Activated CD4-positive, alpha-beta T cell treated with anti-CD3 and anti-CD28 coated beads for 36 hours (primary cell): ENCODE results near the gene HDGFL2. TPM values are rescaled to one million over a fixed set of nuclear protein-coding genes. Genes with fewer than 3 reads are reported as not detected.

ENCODE experiments used
- ATAC-seq: fragments of 200-7000 bp; cut with Tn5 transposase; one replicate; pipeline ENCODE4 v1.10.0; 2021; ENCODE audit warnings: mild to moderate bottlenecking, moderate library complexity
- CTCF ChIA-PET: fragments of 350-600 bp; sonication (Branson Sonifier 250); formaldehyde crosslinking; loops from one replicate; lab custom pipeline; 2021; ENCODE audit warnings: antibody characterized with exemption; lab: Charles Lee
- POLR2A ChIA-PET: fragments of 350-600 bp; sonication (Branson Sonifier 250); formaldehyde crosslinking; loops from one replicate; lab custom pipeline; 2021; ENCODE audit warnings: antibody characterized with exemption, inconsistent platforms; lab: Charles Lee
- DNase-seq: peaks from one replicate; pipeline ENCODE4 v3.0.0-alpha.2; 2020
- H3K27ac Mint-ChIP-seq: one replicate; pipeline ENCODE4 v1.8.0; 2021; ENCODE audit warnings: mixed read lengths
- H3K27me3 Mint-ChIP-seq: one replicate; pipeline ENCODE4 v1.8.0; 2021; ENCODE audit warnings: mixed read lengths
- H3K36me3 Mint-ChIP-seq: one replicate; pipeline ENCODE4 v1.8.0; 2021; ENCODE audit warnings: low read depth, mixed read lengths
- H3K4me1 Mint-ChIP-seq: one replicate; pipeline ENCODE4 v1.8.0; 2021; ENCODE audit warnings: mixed read lengths
- H3K4me3 Mint-ChIP-seq: one replicate; pipeline ENCODE4 v1.8.0; 2021; ENCODE audit warnings: mild to moderate bottlenecking, moderate library complexity, mixed read lengths
- H3K9me3 Mint-ChIP-seq: one replicate; pipeline ENCODE4 v1.8.0; 2021; ENCODE audit warnings: low read depth, mixed read lengths
- intact Hi-C, 2 experiments: fragments of 100-400 bp; cut with DNase I in 1 of 2; cut with micrococcal nuclease in 1 of 2; formaldehyde crosslinking; loops; one replicate each; pipeline versions ENCODE4 v1.14.2 to v1.15.1; 2022 to 2024; cut with DNase I, micrococcal nuclease
- total RNA-seq, 2 experiments: library from RNA; stranded (reverse); gene quantifications; one replicate each; pipeline ENCODE4 v1.2.3, GENCODE V29; 2021

The HDGFL2 gene
- total RNA-seq, 2 experiments from 2014 or later, result 50.5 to 68.1 TPM

DNA sequence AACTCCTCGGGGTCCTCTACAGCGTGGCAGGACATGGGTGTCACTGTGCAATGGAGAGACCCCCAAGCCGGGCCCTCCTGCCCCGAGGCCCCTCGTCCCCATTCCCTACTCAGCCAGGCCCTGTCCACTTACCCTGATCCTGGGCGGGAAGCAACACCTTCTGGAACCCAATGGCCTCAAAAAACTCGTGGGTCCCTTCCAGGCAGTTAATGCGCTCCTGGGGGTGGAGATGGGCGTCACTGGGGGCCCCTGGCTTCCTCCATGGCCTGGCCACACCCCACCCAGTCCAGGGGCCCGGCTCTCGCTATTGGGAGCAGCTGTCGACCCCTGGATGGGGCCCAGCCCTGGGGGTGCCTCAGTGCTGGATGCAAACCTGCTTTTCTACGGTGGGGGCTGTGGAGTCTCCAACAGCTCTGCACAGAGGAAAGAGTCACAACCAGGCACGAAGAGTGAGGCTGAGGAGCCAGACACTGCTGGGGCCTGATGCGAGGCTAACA, 25.3 kb upstream of the HDGFL2 start:
- Mint-ChIP-seq H3K4me1 (no peaks in the 10 kb centered on the region), H3K27ac (no peak overlapping the region)

DNA sequence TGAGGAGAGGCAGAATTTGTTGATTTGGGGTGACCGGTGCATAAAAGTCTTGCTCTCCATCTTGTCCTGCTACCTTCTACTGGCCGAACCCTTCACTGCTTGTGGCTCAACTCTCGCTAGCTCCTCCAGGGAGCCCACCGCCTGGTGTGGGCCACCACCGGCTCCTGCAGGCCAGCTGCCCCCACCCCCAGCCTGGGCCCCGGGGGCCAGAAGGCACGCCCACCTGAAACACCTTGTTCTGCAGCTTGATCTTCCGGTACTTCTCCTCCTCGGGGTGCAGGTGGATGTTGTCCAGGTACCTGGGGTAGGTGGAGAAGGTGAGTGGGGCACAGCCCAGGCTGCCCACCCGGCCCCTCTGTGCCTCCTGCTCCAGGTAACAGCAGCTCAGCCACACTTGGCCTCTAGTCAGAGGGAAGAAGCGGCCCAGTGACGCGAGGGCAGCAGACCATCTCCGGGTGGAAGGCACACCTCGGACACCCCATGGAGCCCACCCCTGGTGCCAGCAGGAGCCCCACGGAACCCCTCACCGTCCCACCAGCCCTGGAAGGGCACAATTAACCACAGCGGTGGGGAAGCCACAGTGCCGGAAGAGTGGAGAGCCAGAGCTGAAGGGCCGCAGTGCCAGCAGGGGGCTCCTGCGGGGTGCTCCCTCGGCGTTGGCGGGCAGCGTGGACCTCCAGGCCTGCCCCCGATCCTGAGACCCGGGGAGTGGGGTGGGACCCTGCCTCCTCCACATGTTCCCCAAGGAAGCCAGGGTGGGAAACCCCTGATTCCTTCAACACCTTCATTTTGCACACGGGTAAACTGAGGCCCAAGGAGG, 24.6 kb upstream of the HDGFL2 start:
- H3K4me1 Mint-ChIP-seq, result no peaks in the 10 kb centered on the region
- POLR2A ChIA-PET, result no interaction called here
- CTCF ChIA-PET, result no interaction called here
- intact Hi-C loops, result no loop called here
- no peaks in the 10 kb centered on the region for H3K27me3 Mint-ChIP-seq
- DNase-seq (no peak), ATAC-seq (no peak)
- no peaks in the 10 kb centered on the region for H3K9me3 Mint-ChIP-seq
- H3K27ac Mint-ChIP-seq, result no peak overlapping the region
- peaks cover 29% of the 10 kb centered on the region for H3K36me3 Mint-ChIP-seq
- no peak overlapping the region for H3K4me3 Mint-ChIP-seq

More for the DNA sequence above, 25.3 kb upstream of the HDGFL2 start:
- intact Hi-C loops, result no loop called here
- ChIA-PET CTCF (no interaction called here), POLR2A (no interaction called here)
- Mint-ChIP-seq H3K36me3 (peaks cover 29% of the 10 kb centered on the region), H3K27me3 (no peaks in the 10 kb centered on the region), H3K9me3 (no peaks in the 10 kb centered on the region), H3K4me3 (no peak overlapping the region)
- DNase-seq (no peak), ATAC-seq (no peak)

DNA sequence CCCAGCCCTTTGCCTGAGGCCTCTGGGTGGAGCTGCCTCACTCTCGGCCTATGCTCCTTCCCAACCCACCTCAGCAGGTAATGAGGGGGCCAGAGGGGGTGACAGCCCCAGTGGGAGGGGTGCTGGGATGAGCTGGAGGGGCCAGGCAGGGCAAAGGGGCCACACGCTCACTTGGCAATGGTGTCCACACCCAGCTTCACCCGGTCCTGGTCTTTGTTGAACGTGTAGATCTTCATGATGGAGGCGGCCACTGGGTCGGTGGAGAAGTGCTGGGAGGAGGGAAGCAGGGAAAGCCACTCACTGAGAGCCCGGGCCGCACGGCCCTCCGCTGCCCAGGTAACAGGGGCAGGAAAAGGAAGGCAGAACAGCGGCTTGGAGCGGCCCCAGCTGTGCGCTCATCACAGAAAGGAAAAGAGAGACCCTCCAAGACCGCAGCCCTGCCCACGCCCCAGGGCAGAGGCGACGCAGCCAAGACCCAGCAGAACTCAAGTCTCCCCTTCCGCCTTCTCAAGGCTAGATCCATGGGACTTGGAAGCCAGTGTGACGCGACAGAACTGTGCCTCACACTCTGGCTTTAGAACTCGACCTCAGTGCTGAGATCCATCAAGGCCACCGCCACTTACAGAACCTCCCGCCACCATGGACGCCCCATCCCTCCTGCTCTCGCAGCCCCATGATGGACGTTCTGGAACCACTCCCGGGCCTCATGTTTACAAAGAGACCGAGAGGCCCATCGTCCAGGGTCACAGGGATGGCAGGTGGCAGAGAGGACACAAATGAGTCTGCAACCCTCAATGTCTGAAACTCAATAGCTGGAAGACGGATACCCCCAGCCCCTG, 23.7 kb upstream of the HDGFL2 start:
- ATAC-seq (no peak), DNase-seq (no peak)
- Mint-ChIP-seq H3K4me3 (no peak overlapping the region), H3K9me3 (no peaks in the 10 kb centered on the region), H3K36me3 (peaks cover 27% of the 10 kb centered on the region), H3K27me3 (no peaks in the 10 kb centered on the region), H3K27ac (no peak overlapping the region), H3K4me1 (no peaks in the 10 kb centered on the region)
- ChIA-PET POLR2A (interaction anchor here (0.6 to 0.7 kb wide), 2 partner anchors 11 to 38 kb away, joined by 3 to 4 read pairs; no protein-coding TSS in a partner anchor), CTCF (no interaction called here)
- intact Hi-C loops, result no loop called here

DNA sequence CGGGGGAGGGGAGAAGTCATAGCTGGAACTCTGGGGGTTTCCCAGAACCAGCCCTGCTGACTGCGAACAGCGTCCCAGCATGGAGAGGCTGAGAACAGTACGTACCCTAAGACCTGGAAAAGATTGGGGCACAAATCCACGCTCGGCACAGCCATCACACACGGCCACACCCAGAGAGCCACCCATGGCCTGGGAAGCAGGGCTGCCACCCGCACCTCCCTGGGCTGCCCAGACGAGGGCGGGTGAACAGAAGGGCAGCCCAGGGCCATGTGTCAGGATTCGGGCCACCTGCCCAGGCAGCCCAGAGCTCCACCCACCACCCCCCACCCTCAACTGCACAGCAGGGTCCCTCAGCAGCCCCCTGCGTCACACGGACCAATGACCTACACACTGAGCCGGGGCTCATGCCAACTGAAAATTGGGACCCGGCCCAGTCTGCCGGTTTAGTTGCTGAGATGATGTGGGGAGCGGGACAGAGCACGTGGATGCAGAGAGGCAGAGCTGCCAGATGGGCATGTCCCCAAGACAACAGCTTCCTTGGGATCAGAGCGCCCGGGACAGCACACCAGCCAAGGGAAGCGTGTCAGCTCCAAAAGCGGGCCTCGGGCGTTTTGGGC, 23.0 kb upstream of the HDGFL2 start:
- ChIA-PET POLR2A (interaction anchor here (0.6 kb wide), 1 partner anchor 39 kb away, joined by 4 read pairs; no protein-coding TSS in a partner anchor), CTCF (interaction anchor here (0.6 kb wide), 1 partner anchor 285 kb away, joined by 4 read pairs; no protein-coding TSS in a partner anchor)
- no peaks in the 10 kb centered on the region for H3K27me3 Mint-ChIP-seq
- H3K27ac Mint-ChIP-seq, result no peak overlapping the region
- no peak for ATAC-seq
- DNase-seq, result no peak
- no peak overlapping the region for H3K4me3 Mint-ChIP-seq
- no peaks in the 10 kb centered on the region for H3K9me3 Mint-ChIP-seq
- intact Hi-C loops, result no loop called here
- H3K4me1 Mint-ChIP-seq, result no peaks in the 10 kb centered on the region
- H3K36me3 Mint-ChIP-seq, result peaks cover 27% of the 10 kb centered on the region

DNA sequence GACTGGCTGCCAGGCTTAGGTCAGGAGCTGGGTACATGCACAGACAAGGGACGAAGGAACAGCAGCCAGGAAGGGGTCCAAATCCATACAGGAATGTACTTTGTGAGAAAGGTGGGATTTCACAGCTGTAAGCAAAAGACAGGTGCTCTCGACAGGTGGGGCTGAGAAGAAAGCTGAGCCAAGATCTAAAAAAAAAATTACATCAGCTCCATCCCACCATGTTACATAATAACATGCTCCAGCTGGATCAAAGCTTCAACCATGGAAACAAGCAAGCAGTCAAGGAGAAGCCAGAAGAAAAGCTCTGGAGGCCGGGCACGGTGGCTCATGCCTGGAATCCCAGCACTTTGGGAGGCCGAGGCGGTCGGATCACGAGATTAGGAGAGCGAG, 22.5 kb upstream of the HDGFL2 start:
- Mint-ChIP-seq H3K4me3 (no peak overlapping the region), H3K9me3 (no peaks in the 10 kb centered on the region), H3K27me3 (no peaks in the 10 kb centered on the region), H3K4me1 (no peaks in the 10 kb centered on the region), H3K36me3 (peaks cover 24% of the 10 kb centered on the region), H3K27ac (no peak overlapping the region)
- no peak for ATAC-seq
- ChIA-PET CTCF (interaction anchor here (0.6 kb wide), 1 partner anchor 284 kb away, joined by 4 read pairs; no protein-coding TSS in a partner anchor), POLR2A (interaction anchor here (0.6 kb wide), 1 partner anchor 35 kb away, joined by 4 read pairs; no protein-coding TSS in a partner anchor)
- DNase-seq, result no peak
- intact Hi-C loops, result no loop called here

DNA sequence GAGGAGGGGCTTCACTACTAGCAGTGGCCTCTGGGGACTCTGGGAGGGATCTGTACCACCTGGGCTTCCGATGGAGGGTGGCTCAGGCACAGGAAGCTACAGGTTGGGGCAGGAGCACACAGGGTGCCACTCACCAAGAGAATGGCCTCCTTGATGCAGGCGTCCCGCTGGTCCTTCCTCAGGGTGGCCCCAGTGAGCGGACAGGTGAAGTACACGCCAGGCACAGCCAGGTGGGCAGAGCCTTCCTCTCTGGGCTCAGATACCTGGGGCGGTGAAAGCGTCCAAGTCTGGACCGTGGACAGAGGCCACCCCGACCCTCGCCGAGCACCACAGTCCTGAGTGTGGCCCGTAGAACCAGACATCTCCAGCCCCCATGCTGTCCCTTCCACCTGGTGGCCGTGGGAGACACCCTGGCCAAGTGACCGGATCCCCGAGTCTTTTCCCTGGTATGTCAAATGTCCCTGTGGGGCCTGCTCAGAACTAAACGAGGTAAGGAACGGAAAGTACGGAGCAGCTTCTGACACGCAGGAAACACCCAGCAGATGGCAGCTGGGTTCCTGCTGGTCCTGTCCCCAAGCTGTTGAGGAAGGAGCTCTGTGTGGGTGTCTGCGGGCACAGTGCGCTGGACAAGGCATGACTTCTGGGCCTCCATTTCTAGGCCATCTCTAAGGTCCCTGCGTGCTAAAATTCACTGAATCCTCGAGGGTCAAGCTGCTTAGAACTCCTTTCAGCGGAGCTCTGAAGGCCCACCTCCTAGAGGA, 19.7 kb upstream of the HDGFL2 start:
- POLR2A ChIA-PET, result interaction anchor here (0.6 to 1.0 kb wide), 2 partner anchors 13 to 19 kb away, joined by 3 to 6 read pairs; partner anchors contain the start of gene HDGFL2
- H3K9me3 Mint-ChIP-seq, result no peaks in the 10 kb centered on the region

DNA sequence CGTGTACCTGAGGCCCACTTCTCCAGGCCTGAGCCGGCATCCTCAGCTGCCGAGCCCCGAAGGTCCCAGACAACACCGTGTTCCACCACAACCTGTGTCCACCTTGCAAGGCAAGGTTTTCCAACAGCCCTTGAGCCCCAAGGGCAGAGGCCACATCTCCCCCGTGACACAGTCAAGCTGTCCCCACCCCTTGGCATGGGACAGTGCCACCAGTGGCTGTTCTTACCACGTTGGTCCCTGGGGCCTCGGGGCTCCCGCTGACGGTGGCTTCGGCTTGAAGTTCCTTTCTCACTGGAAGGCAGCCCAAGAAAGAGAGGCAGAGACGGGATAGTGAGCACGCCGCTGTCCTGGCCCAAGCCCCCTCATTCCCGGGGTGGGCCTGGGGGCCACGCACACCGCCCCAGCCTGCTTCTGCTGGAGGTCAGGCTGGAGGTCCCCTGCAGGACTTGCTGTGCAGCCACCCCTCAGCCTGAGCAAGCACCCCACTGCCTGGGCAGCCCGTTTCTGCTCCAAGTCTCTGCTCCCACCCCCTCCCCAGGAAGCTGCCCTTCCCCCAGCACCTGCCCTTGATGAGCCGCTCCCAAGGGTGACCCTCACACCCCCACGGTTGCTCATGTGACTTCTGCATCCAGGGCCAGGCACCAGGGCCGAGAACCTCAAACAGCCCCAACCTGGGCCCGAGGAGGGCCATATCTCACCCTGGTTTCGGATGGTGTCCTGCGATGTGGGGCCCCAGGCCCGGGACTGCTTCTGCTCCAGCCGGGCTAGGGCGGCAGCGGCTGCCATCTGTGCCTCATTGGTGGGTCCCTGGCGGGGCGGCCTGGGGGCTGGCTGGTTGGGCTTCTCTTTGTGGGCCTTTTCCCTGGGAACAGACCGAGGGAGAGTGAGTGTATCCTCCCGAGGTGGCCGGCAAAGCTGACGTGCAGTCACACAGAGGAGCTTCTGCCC, 18.6 kb upstream of the HDGFL2 start:
- H3K27me3 Mint-ChIP-seq, result no peaks in the 10 kb centered on the region
- H3K4me3 Mint-ChIP-seq, result no peak overlapping the region
- intact Hi-C loops, result no loop called here
- ChIA-PET CTCF (interaction anchor here (0.6 to 0.7 kb wide), 2 partner anchors 24 to 46 kb away, joined by 3 read pairs; no protein-coding TSS in a partner anchor), POLR2A (interaction anchor here (0.7 to 1.6 kb wide), 2 partner anchors 9 to 11 kb away, joined by 4 to 5 read pairs; no protein-coding TSS in a partner anchor)
- H3K4me1 Mint-ChIP-seq, result peaks cover 19% of the 10 kb centered on the region
- H3K27ac Mint-ChIP-seq, result no peak overlapping the region
- peaks cover 16% of the 10 kb centered on the region for H3K36me3 Mint-ChIP-seq
- DNase-seq, result no peak
- no peaks in the 10 kb centered on the region for H3K9me3 Mint-ChIP-seq
- no peak for ATAC-seq

More for the DNA sequence above, 19.7 kb upstream of the HDGFL2 start:
- no peaks in the 10 kb centered on the region for H3K27me3 Mint-ChIP-seq
- H3K4me3 Mint-ChIP-seq, result no peak overlapping the region
- H3K27ac Mint-ChIP-seq, result no peak overlapping the region
- CTCF ChIA-PET, result interaction anchor here (0.6 kb wide), 1 partner anchor 45 kb away, joined by 3 read pairs; no protein-coding TSS in a partner anchor
- DNase-seq (no peak), ATAC-seq (no peak)
- peaks cover 15% of the 10 kb centered on the region for H3K4me1 Mint-ChIP-seq
- intact Hi-C loops, result no loop called here
- H3K36me3 Mint-ChIP-seq, result peaks cover 20% of the 10 kb centered on the region

DNA sequence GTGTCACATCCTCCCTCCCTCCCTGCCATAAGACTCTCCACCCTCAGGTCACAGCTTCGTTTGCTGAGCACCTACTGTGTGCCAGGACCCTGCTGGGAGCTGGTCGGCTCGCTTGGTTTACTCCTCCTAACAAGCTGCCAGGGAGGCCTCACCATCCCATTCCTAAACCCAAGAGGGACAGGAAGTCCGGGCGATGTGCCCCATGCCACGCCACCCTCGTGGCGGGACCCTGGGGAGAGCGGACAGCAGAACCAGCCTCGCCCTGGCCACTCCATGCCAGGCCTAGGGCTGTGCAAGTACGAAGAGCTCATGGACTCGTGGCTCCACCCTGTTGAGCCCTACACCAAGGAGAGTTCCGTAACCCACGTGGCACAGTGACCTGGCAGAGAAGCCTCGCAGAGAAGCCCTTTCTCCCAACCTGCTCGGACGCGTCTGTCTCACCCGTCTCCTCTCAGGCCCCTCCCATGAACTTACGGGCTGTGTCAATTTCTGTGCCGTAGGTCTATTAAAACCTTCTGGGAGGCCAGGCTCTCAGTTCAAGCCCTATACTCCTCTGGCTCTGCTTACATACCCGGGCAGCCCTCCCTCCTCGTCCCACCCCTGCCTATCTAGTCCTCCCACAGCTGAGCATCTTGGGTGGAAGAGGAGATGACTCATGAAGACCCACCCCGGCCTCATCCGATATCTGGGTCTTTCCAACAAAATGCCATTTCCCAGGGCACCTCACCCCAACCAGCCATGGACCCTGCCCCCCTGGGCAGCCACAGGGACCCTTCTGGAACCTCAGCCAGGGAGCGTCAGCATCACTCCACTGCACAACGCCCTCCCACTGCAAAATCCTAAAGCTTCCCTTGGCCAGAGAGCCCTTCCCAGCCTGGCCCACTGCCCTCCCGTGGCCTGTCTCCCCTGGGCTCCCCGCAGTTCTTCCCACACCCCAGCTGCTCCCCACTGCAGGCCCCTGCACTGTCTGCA, 17.1 kb upstream of the HDGFL2 start:
- DNase-seq, result no peak
- Mint-ChIP-seq H3K4me3 (no peak overlapping the region), H3K27ac (no peak overlapping the region), H3K27me3 (no peaks in the 10 kb centered on the region), H3K9me3 (no peaks in the 10 kb centered on the region), H3K4me1 (peaks cover 19% of the 10 kb centered on the region), H3K36me3 (peaks cover 8% of the 10 kb centered on the region)
- ATAC-seq, result no peak
- CTCF ChIA-PET, result interaction anchor here (0.7 kb wide), 1 partner anchor 22 kb away, joined by 3 read pairs; no protein-coding TSS in a partner anchor
- POLR2A ChIA-PET, result interaction anchor here (0.7 to 1.6 kb wide), 2 partner anchors 10 to 11 kb away, joined by 4 to 5 read pairs; no protein-coding TSS in a partner anchor
- intact Hi-C loops, result loop anchor here in 1 of 2 experiments (5.0 kb wide), 1 partner anchor 182 kb away; the partner anchor contains the start of gene TNFAIP8L1
